Small intestine (tissue), 7 donors: ENCODE results near the gene ZNF709. TPM values are rescaled to one million over a fixed set of nuclear protein-coding genes. Genes with fewer than 3 reads are reported as not detected.
"Not testable (repeated sequence)": the region's sequence is repeated elsewhere in the genome, so short reads cannot be mapped to it uniquely, and the experiment has no call there.

Experiments used
- DNase-seq, 2 donors: peaks; one replicate each; pipeline versions ENCODE4 v3.0.0 to v3.0.0-alpha.2; 2013
- FAIRE-seq: peaks from 2 replicates; lab custom pipeline; 2012; peaks lifted over from hg19 to GRCh38; lab: Jason Lieb, UNC
- H3K27ac ChIP-seq, 3 donors: one replicate each; pipeline ENCODE4 v1.5.1; 2013; ENCODE audit warnings: low read length in 2 of 3, mild to moderate bottlenecking in 2 of 3, control low read depth in 1 of 3, inconsistent platforms in 1 of 3, low read depth in 1 of 3, moderate library complexity in 1 of 3
- H3K27me3 ChIP-seq, 3 donors: one replicate each; pipeline ENCODE4 v1.6.1; 2013; ENCODE audit warnings: low read length in 3 of 3, inconsistent platforms in 1 of 3; ENCODE audit not compliant: control insufficient read depth in 3 of 3, insufficient read depth in 3 of 3
- H3K36me3 ChIP-seq, 3 donors: one replicate each; pipeline ENCODE4 v1.6.1; 2013; ENCODE audit warnings: low read length in 3 of 3, inconsistent platforms in 1 of 3, low read depth in 1 of 3, mild to moderate bottlenecking in 1 of 3, moderate library complexity in 1 of 3; ENCODE audit not compliant: control insufficient read depth in 3 of 3, insufficient read depth in 2 of 3
- H3K4me1 ChIP-seq, 3 donors: one replicate each; pipeline ENCODE4 v1.6.1; 2013; ENCODE audit warnings: low read length in 2 of 3, inconsistent platforms in 1 of 3, low read depth in 1 of 3, mild to moderate bottlenecking in 1 of 3, moderate library complexity in 1 of 3; ENCODE audit not compliant: control insufficient read depth in 3 of 3, insufficient read depth in 2 of 3
- H3K4me3 ChIP-seq, 3 donors: one replicate each; pipeline ENCODE4 v1.5.1; 2013; ENCODE audit warnings: low read length in 3 of 3, control low read depth in 1 of 3, inconsistent platforms in 1 of 3, low read depth in 1 of 3, mild to moderate bottlenecking in 1 of 3, moderate library complexity in 1 of 3
- H3K9me3 ChIP-seq, 2 donors: one replicate each; pipeline ENCODE4 v1.6.1; 2013; ENCODE audit warnings: low read depth in 1 of 2, low read length in 1 of 2; ENCODE audit not compliant: control insufficient read depth in 2 of 2, insufficient read depth in 1 of 2
- WGBS, 3 donors: extraction: QIAGEN DNeasy Blood & Tissue Kit; methylation state at CpG; one replicate each; pipeline ENCODE4 v1.1.7; 2013; 5-methylcytosine and 5-hydroxymethylcytosine counted together
- polyA plus RNA-seq, 4 donors: library from polyadenylated mRNA; stranded (reverse) in 3 of 4; unstranded in 1 of 4; fragments of 200-250 nt in 3 of 4; fragments of 120-200 nt in 1 of 4; gene quantifications; one replicate each; pipeline versions ENCODE4 v1.2.1 to v1.2.3, GENCODE V29; 2013
- donor health status: healthy with polysubstance abuse.
- donor health status: control.
- donor health status: control.
- donor health status: Bipolar disorder and iron deficiency.
- donor health status: healthy.

The ZNF709 gene
- polyA plus RNA-seq, 4 donors, result 0.76 to 2.9 TPM; not detected in 2

DNA sequence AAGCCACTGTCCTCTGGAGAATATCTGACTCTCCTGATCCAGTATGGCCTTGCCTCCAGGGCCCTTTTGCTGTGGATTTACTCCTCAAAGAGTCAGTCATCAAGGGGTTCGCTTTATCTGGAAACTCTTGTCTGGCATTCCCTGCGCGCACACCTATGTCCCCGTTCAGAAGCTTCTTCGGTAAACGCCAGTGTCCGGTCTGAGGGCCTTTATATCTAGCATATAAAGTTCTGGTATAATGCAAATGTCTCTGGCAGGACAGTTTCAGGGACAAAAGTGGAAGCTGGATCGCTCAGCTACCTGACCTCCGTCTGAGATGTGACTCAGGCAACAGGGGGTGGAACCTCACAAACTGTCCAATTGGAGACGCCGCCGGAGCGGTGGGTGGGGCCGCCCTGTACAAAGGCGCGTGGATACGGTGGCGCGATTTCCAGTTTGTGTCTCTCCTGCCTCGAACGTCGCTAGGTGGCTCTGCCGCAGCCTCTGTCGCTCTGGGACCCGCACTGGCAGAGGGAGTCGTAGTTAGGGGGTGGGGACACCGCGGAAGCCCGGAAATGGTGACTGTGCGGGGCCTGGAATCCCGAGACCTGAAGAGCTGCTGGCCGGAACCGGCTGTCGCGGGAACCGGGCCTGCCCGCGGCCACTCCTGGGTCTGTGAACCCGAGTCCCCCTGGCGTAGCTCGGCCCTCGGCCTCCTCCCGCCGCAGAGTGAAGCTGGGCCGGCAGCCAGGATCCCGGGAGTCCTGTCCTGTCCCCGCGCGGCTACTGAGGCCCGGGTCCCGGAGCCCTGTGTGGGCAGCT is 10.6 kb upstream of the ZNF709 start:
- H3K4me3 ChIP-seq, result peak overlapping the region; percentile 50 to 83 (median 60)
- no peaks in the 10 kb centered on the region for H3K27me3 ChIP-seq
- DNase-seq (peak; percentile 97 to 98), FAIRE-seq (peak; percentile 10)
- no peaks in the 10 kb centered on the region for H3K36me3 ChIP-seq
- peak overlapping the region; percentile 70 to 87 (median 74) for H3K27ac ChIP-seq
- H3K9me3 ChIP-seq, result no peaks in the 10 kb centered on the region
- peaks cover 0 to 9% (median 0%) of the 10 kb centered on the region in 3 donors for H3K4me1 ChIP-seq
- 1 to 3% (median 1%) methylated on average over 48 to 51 of the region's 51 CpGs for WGBS, 3 donors

DNA sequence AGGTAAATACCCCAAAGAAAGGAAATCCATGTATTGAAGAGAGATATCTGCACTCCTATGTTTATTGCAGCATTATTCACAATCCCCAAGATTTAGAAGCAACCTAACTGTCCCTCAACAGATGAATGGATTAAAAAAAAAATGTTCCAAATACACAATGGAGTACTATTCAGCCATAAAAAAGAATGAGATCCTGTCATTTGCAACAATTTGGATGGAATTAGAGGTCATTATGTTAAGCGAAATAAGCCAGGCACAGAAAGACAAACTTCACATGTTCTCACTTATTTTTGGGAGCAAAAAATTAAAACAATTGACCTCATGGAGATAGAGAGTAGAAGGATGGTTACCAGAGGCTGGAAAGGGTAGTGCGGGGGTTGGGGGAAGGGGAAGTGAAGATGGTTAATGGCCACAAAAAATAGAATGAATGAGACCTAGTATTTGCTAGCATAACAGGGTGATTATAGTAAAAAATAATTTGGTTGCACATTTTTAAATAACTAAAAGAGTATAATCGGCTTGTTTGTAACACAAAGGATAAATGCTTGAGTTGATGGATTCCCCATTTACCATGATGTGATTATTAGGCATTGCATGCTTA is 9.7 kb upstream of the ZNF709 start:
- peak overlapping the region in 1 of 3 donors; percentile 60 for H3K4me3 ChIP-seq

DNA sequence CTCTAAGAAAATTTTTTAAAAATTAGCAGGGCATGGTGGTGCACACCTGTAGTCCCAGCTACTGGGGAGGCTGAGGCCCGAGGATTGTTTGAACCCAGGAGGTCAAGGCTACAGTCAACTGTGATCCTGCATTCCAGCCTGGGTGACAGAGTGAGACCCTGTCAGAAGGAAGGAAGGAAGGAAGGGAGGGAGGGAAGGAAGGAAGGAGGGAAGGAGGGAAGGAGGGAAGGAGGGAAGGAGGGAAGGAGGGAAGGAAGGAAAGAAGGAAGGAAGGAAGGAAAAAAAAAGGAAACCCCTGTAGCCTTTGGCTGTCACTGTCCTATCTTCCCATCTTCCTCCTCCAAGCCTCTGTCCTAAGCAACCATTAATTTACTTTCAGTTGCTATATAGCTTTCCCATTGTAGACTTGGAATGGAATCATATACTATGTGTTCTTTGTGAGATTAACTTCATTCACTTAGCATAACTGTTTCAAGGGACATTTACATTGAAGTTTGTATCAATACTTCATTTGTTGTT is 1.7 kb upstream of the ZNF709 start:
- WGBS, 3 donors, result 83 to 100% (median 94%) methylated on average over 1 of the region's 1 CpG

More for the DNA sequence above, 9.7 kb upstream of the ZNF709 start:
- no peaks in the 10 kb centered on the region for H3K27me3 ChIP-seq
- H3K36me3 ChIP-seq, result no peaks in the 10 kb centered on the region
- DNase-seq (no peak), FAIRE-seq (no peak)
- H3K27ac ChIP-seq, result peak overlapping the region in 1 of 3 donors; percentile 70
- H3K4me1 ChIP-seq, result peaks cover 0 to 9% (median 0%) of the 10 kb centered on the region in 3 donors
- WGBS, 3 donors, result 94 to 97% (median 96%) methylated on average over 3 of the region's 3 CpGs
- H3K9me3 ChIP-seq, result no peaks in the 10 kb centered on the region

DNA sequence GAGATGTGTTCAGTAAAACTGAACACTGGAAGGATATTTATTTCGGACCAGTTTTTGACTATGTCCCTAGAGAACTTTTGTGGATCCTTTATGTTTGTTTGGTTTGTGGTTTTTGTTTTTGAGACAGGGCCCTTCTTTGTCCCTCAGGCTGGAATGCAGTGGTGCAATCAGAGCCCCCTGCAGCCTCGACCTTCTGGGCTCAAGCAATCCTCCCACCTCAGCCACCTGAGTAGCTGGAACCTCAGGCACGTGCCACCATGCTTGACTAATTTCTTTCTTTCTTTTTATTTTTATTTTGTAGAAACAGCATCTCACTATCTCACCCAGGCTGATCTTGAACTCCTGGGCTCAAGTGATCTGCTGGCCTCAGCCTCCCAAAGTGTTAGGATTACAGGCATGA is 955 bp upstream of the ZNF709 start:
- FAIRE-seq, result no peak
- Histone ChIP-seq H3K4me1 (peaks cover 0 to 3% (median 2%) of the 10 kb centered on the region in 3 donors), H3K36me3 (no peaks in the 10 kb centered on the region), H3K4me3 (peak overlapping the region in 1 of 3 donors; percentile 81), H3K9me3 (no peaks in the 10 kb centered on the region), H3K27me3 (no peaks in the 10 kb centered on the region), H3K27ac (no peak overlapping the region)
- WGBS, 3 donors, result 74 to 81% (median 81%) methylated on average over 3 of the region's 3 CpGs
- no peak for DNase-seq

More for the DNA sequence above, 1.7 kb upstream of the ZNF709 start:
- DNase-seq, H3K36me3 ChIP-seq, H3K4me3 ChIP-seq, H3K27ac ChIP-seq, FAIRE-seq, H3K9me3 ChIP-seq, H3K27me3 ChIP-seq, H3K4me1 ChIP-seq: not testable (repeated sequence)

DNA sequence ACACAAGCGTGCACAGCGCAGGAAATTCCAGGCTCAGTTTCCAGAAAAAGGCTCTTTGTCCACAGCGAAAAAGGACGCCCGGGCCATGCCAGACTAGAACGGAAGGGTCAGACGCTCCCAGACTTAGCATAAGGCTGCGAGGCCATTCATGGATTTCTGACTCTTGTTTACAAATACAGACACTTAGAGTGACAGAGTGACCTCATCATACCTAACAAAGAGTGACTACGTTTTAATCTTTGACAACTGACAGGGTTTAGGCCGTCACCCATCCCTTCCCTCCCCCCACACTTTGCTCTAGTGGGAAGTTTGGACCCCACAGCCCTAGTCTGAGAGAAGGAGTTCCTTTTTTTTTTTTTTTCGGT is 418 bp upstream of the ZNF709 start:
- Histone ChIP-seq H3K4me1 (peaks cover 0 to 3% (median 2%) of the 10 kb centered on the region in 3 donors), H3K27ac (peak overlapping the region in 2 of 3 donors; percentile 49 to 72), H3K4me3 (peak overlapping the region; percentile 72 to 94 (median 81)), H3K27me3 (no peaks in the 10 kb centered on the region), H3K9me3 (no peaks in the 10 kb centered on the region), H3K36me3 (no peaks in the 10 kb centered on the region)
- whole genome bisulfite sequencing, 3 donors, result 4 to 5% (median 5%) methylated on average over 11 of the region's 11 CpGs
- no peak for DNase-seq
- FAIRE-seq, result no peak

DNA sequence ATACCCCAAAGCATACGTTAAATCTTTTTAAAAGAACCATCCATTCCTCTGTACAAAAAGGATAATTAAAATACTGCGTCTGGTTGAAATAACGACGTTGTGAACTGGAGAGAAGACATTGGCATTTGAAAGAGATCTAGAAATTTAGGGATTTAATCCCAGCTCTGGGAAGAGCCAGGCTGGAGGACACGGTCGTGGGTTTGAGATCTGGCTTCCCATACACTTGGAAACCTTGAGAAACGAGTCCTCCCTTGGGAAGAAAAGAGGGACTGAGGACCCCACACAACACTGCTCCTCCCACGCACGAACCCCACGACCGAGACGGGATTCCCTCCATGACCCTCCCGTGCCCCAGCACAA is 625 bp downstream of the ZNF709 start:
- Histone ChIP-seq H3K9me3 (no peaks in the 10 kb centered on the region), H3K4me1 (peaks cover 0 to 3% (median 2%) of the 10 kb centered on the region in 3 donors), H3K27me3 (no peaks in the 10 kb centered on the region), H3K4me3 (peak overlapping the region; percentile 72 to 94 (median 81)), H3K27ac (peak overlapping the region in 1 of 3 donors; percentile 72), H3K36me3 (no peaks in the 10 kb centered on the region)
- WGBS, 3 donors, result 0 to 4% (median 2%) methylated on average over 13 of the region's 13 CpGs
- DNase-seq (no peak), FAIRE-seq (no peak)

DNA sequence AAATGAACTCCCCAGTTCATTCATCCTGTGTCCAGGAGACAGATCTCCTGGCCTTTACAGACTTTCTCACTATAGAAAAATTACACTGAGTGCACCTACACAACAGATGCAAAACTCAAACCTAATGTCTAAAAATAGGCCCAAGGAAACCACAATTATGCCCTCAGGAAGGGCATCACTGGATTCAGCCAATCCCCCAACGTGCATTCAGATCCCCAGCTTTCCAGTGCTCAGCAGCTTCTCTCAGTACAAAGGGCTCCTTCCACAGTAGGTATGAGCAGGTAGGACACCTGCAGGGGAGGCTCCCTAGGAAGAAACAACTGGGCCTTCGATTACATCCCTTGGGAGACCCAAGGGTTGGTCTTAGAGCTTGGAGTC is 2.1 kb downstream of the ZNF709 start:
- H3K9me3 ChIP-seq, result no peaks in the 10 kb centered on the region
- no peak for DNase-seq
- 58 to 68% (median 63%) methylated on average over 2 of the region's 2 CpGs for WGBS, 3 donors
- no peak overlapping the region for H3K27ac ChIP-seq
- no peaks in the 10 kb centered on the region for H3K36me3 ChIP-seq
- H3K4me3 ChIP-seq, result no peak overlapping the region
- FAIRE-seq, result no peak
- H3K27me3 ChIP-seq, result no peaks in the 10 kb centered on the region
- H3K4me1 ChIP-seq, result peaks cover 0 to 3% (median 2%) of the 10 kb centered on the region in 3 donors

GRCh38 chr19:12481781-12482508 is 2.7 kb downstream of the ZNF709 start:
- DNase-seq (no peak), FAIRE-seq (no peak)
- Histone ChIP-seq H3K36me3 (no peaks in the 10 kb centered on the region), H3K27ac (no peak overlapping the region), H3K9me3 (no peaks in the 10 kb centered on the region), H3K4me1 (peaks cover 0 to 3% (median 2%) of the 10 kb centered on the region in 3 donors), H3K4me3 (no peak overlapping the region), H3K27me3 (no peaks in the 10 kb centered on the region)
- 74 to 89% (median 74%) methylated on average over 3 to 4 of the region's 4 CpGs for WGBS, 3 donors
